Ovary (tissue), 3 donors: ENCODE results near the gene GLYR1.

Experiments used
- CTCF ChIP-seq, 3 donors: fragments of 450-650 bp in 2 of 3; fragments of 200-600 bp in 1 of 3; IDR thresholded peaks; one replicate each; pipeline versions ENCODE4 v1.5.1 to v1.8.0; 2016 to 2022; ENCODE audit warnings: antibody characterized with exemption in 3 of 3, mild to moderate bottlenecking in 1 of 3
- POLR2A ChIP-seq: fragments of 450-650 bp; IDR thresholded peaks from one replicate; pipeline ENCODE4 v1.6.1; 2017; ENCODE audit warnings: antibody characterized with exemption, mild to moderate bottlenecking, moderate library complexity
- donor health status: DM: no; HTN: no; CAD: no.

- no peak for TF ChIP-seq POLR2A
- TF ChIP-seq CTCF (IDR thresholded peaks at IDR 0.05) = no peak
Observed at GRCh38 chr16:4890026-4890425, 42.9 kb upstream of the GLYR1 start.
